ENCODE measurements around the gene POLE3. TPM values are rescaled to one million over a fixed set of nuclear protein-coding genes. Genes with fewer than 3 reads are reported as not detected.

POLE3 gene, protein sequence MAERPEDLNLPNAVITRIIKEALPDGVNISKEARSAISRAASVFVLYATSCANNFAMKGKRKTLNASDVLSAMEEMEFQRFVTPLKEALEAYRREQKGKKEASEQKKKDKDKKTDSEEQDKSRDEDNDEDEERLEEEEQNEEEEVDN
- 10 to 100 TPM; 47.2 to 59.1 (median 50.6) TPM for total RNA-seq
- 48.0 TPM for total RNA-seq (2013)
- 69.1 to 197 (median 88.9) reads per million in 29 experiments for total RNA-seq

DNA sequence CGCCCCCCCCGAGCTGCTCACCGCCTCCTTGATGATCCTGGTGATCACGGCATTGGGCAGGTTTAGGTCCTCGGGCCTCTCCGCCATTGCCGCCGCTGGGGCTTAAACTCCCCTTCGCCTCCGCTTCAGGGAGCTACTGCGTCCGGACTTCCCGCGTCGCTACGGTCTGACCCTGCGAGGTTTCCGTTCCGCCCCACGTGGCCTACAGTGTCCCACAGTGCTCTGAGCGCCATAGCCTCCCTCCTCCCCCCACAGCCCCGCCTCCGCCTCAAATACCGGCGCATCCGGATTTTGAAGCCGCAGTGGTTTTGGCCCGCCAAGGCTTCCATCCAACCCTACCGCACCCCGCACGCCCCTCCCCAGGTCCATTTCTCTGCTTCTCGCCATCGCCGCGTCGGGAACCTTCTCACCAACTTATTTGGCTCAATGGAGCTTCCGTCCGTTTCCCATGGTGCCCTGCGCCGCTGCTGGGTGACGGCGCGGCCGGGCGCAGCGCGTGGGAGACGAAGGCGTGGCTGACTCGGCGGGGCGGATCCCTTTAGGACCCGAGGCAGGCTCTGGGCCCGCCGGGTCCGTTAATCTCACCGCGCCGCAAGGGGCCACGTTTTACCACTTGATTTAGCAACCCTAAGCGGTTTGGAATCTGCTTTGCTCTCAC, at the start of gene POLE3, which contains the start of gene C9orf43:
TSS of gene POLE3 (minus strand) at position 469 of the 658 bp plus-strand sequence. CDS start at position 87, 382 bp downstream.
TSS of gene C9orf43 (plus strand) at position 541 of the 658 bp plus-strand sequence. CDS start 2,747 bp downstream, outside the sequence.
- ATAC-seq (replicated peaks in 1 of 4) = peak; percentile 89 to 95 (median 92)
- H3K27ac ChIP-seq (ENCODE audit: low read length) = peak within 1 kb of the TSS; percentile 93
- Mint-ChIP-seq H3K36me3 (peaks cover 19% of the 10 kb centered on the region), H3K9me3 (no peaks in the 10 kb centered on the region), H3K27ac (peak within 1 kb of the TSS; percentile 99 to 100), H3K27me3 (peaks cover 0 to 2% of the 10 kb centered on the region in 2 donors), H3K4me3 (peak within 1 kb of the TSS; percentile 97 to 99 (median 99)), H3K4me1 (peaks cover 33 to 37% (median 35%) of the 10 kb centered on the region in 3 donors)
- ChIA-PET CTCF (interaction anchor here in 1 of 2 donors (0.6 to 3.4 kb wide), 10 partner anchors 9 to 259 kb away, joined by 3 to 31 read pairs (median 4); partner anchors contain the start of genes ALAD, CDC26, FKBP15 and HDHD3), POLR2A (interaction anchor here (0.8 to 1.4 kb wide), 5 partner anchors 9 to 189 kb away, joined by 3 to 8 read pairs (median 5); partner anchors contain the start of genes ALAD (in 2 of the 2), FKBP15 (in 1 of the 2), HDHD3 (in 1 of the 2) and SLC31A1 (in 1 of the 2))
- WGBS (ENCODE audit: insufficient coverage) = under 1% methylated on average over 60 of the region's 61 CpGs
- no peaks in the 10 kb centered on the region for H3K9me3 ChIP-seq
- H3K4me3 ChIP-seq (ENCODE audit: control insufficient read depth in 1 of 2, extremely low read depth in 1 of 2, low read length in 1 of 2) = peak within 1 kb of the TSS; percentile 62 to 77
- H3K36me3 ChIP-seq (ENCODE audit: control insufficient read depth in 2 of 2, extremely low read depth in 1 of 2, insufficient read depth in 1 of 2, low read length in 1 of 2) = peaks cover 0 to 16% of the 10 kb centered on the region in 2 donors
- H3K27me3 ChIP-seq (replicated peaks in 1 of 2; ENCODE audit: control insufficient read depth in 2 of 2, extremely low read depth in 1 of 2, insufficient read depth in 2 of 2, low read length in 1 of 2) = no peaks in the 10 kb centered on the region
- H3K4me1 ChIP-seq (ENCODE audit: control insufficient read depth in 1 of 2, extremely low read depth in 1 of 2, insufficient read depth in 2 of 2, low read length in 2 of 2) = peaks cover 7 to 24% of the 10 kb centered on the region in 2 experiments
- peak; percentile 87 to 97 (median 93) for DNase-seq

DNA sequence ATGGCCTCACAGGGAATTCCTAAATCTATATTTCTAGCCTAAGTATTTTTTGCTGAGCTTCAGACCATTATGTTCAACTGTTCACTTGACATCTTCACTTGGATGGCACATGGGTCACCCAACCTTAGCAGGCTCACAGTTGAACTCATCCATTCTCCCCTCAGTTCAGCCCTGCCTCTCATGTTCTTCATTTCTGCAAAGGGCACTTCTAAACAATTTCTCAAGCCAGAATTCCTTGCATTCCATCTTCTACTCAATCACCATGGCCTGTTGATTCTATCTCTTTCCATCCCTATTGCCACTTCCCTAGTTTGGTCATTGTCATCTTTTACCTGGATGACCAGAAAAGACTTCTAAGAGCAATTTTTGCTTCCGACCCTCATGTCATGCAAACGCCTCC, 45.8 kb upstream of the POLE3 start:
- Mint-ChIP-seq H3K36me3 (no peaks in the 10 kb centered on the region), H3K27ac (no peak overlapping the region), H3K9me3 (no peaks in the 10 kb centered on the region), H3K4me1 (no peaks in the 10 kb centered on the region), H3K27me3 (no peaks in the 10 kb centered on the region), H3K4me3 (no peak overlapping the region)
- Histone ChIP-seq H3K4me1 (ENCODE audit: control insufficient read depth in 1 of 2, extremely low read depth in 1 of 2, insufficient read depth in 2 of 2, low read length in 2 of 2) (no peaks in the 10 kb centered on the region), H3K27ac (ENCODE audit: low read length) (no peak overlapping the region), H3K36me3 (ENCODE audit: control insufficient read depth in 2 of 2, extremely low read depth in 1 of 2, insufficient read depth in 1 of 2, low read length in 1 of 2) (no peaks in the 10 kb centered on the region), H3K4me3 (ENCODE audit: control insufficient read depth in 1 of 2, extremely low read depth in 1 of 2, low read length in 1 of 2) (no peak overlapping the region), H3K27me3 (replicated peaks in 1 of 2; ENCODE audit: control insufficient read depth in 2 of 2, extremely low read depth in 1 of 2, insufficient read depth in 2 of 2, low read length in 1 of 2) (no peaks in the 10 kb centered on the region), H3K9me3 (no peaks in the 10 kb centered on the region)
- ChIA-PET POLR2A (interaction anchor here in 1 of 2 donors (0.5 kb wide), 1 partner anchor 63 kb away, joined by 3 read pairs; no protein-coding TSS in a partner anchor), CTCF (no interaction called here)
- WGBS (ENCODE audit: insufficient coverage) = no CpG with 5 or more reads among the region's 2 CpGs
- DNase-seq (no peak), ATAC-seq (replicated peaks in 1 of 4) (no peak)

- H3K9me3 Mint-ChIP-seq = no peaks in the 10 kb centered on the region
- ATAC-seq (replicated peaks in 1 of 4) (no peak), DNase-seq (no peak)
- no peaks in the 10 kb centered on the region for H3K27me3 Mint-ChIP-seq
- H3K36me3 ChIP-seq (ENCODE audit: control insufficient read depth in 2 of 2, extremely low read depth in 1 of 2, insufficient read depth in 1 of 2, low read length in 1 of 2) = no peaks in the 10 kb centered on the region
- no peak overlapping the region for H3K4me3 ChIP-seq (ENCODE audit: control insufficient read depth in 1 of 2, extremely low read depth in 1 of 2, low read length in 1 of 2)
- no peak overlapping the region for H3K27ac Mint-ChIP-seq
- no peaks in the 10 kb centered on the region for H3K36me3 Mint-ChIP-seq
- H3K4me1 Mint-ChIP-seq = no peaks in the 10 kb centered on the region
- whole genome bisulfite sequencing (ENCODE audit: insufficient coverage) = no CpG with 5 or more reads among the region's 5 CpGs
- no peak overlapping the region for H3K27ac ChIP-seq (ENCODE audit: low read length)
- ChIA-PET POLR2A (interaction anchor here in 1 of 2 donors (0.8 to 1.0 kb wide), 2 partner anchors 56 to 127 kb away, joined by 3 read pairs; no protein-coding TSS in a partner anchor), CTCF (interaction anchor here (0.6 to 1.2 kb wide), 5 partner anchors 15 to 213 kb away, joined by 3 to 6 read pairs (median 3); no protein-coding TSS in a partner anchor)
- no peaks in the 10 kb centered on the region for H3K9me3 ChIP-seq
- H3K27me3 ChIP-seq (replicated peaks in 1 of 2; ENCODE audit: control insufficient read depth in 2 of 2, extremely low read depth in 1 of 2, insufficient read depth in 2 of 2, low read length in 1 of 2) = no peaks in the 10 kb centered on the region
- no peak overlapping the region for H3K4me3 Mint-ChIP-seq
- no peaks in the 10 kb centered on the region for H3K4me1 ChIP-seq (ENCODE audit: control insufficient read depth in 1 of 2, extremely low read depth in 1 of 2, insufficient read depth in 2 of 2, low read length in 2 of 2)
These were observed 44.7 kb upstream of the POLE3 start for GRCh38 chr9:113454914-113455761.

GRCh38 chr9:113452113-113452605, 41.7 kb upstream of the POLE3 start:
- H3K9me3 Mint-ChIP-seq = no peaks in the 10 kb centered on the region
- no CpG with 5 or more reads among the region's 4 CpGs for WGBS (ENCODE audit: insufficient coverage)
- no peaks in the 10 kb centered on the region for H3K27me3 Mint-ChIP-seq

DNA sequence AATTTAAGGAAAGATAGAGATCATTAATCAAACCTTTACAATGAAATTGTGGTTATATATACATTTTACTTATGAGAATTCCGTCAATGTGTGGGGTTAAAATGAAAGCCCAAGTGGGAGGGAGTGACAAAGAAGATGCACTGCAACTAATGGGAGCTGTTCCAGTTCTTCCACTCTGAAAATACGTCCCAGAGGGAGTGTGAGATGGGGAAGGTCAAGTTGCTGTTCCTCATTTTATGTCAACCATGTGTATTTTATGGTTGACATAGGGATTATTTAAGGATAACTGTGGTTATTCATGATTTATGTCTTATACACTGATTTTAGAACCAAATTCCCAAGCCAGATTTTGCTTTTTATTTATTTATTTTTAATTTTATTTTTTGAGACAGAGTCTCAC, 38.9 kb upstream of the POLE3 start:
- Mint-ChIP-seq H3K4me1 (peaks cover 0 to 5% (median 2%) of the 10 kb centered on the region in 3 donors), H3K27ac (no peak overlapping the region), H3K27me3 (no peaks in the 10 kb centered on the region), H3K4me3 (no peak overlapping the region), H3K9me3 (no peaks in the 10 kb centered on the region), H3K36me3 (no peaks in the 10 kb centered on the region)
- DNase-seq = no peak
- no peak for ATAC-seq (replicated peaks in 1 of 4)
- peaks cover 0 to 3% of the 10 kb centered on the region in 2 experiments for H3K27me3 ChIP-seq (replicated peaks in 1 of 2; ENCODE audit: control insufficient read depth in 2 of 2, extremely low read depth in 1 of 2, insufficient read depth in 2 of 2, low read length in 1 of 2)
- H3K36me3 ChIP-seq (ENCODE audit: control insufficient read depth in 2 of 2, extremely low read depth in 1 of 2, insufficient read depth in 1 of 2, low read length in 1 of 2) = no peaks in the 10 kb centered on the region
- H3K4me1 ChIP-seq (ENCODE audit: control insufficient read depth in 1 of 2, extremely low read depth in 1 of 2, insufficient read depth in 2 of 2, low read length in 2 of 2) = no peaks in the 10 kb centered on the region
- CTCF ChIA-PET = no interaction called here
- H3K9me3 ChIP-seq = no peaks in the 10 kb centered on the region
- 83% methylated on average over 1 of the region's 2 CpGs for WGBS (ENCODE audit: insufficient coverage)
- H3K27ac ChIP-seq (ENCODE audit: low read length) = no peak overlapping the region
- no peak overlapping the region for H3K4me3 ChIP-seq (ENCODE audit: control insufficient read depth in 1 of 2, extremely low read depth in 1 of 2, low read length in 1 of 2)
- POLR2A ChIA-PET = interaction anchor here (0.6 kb wide), 2 partner anchors 12 to 56 kb away, joined by 3 read pairs; no protein-coding TSS in a partner anchor

More at GRCh38 chr9:113452113-113452605, 41.7 kb upstream of the POLE3 start:
- Histone ChIP-seq H3K9me3 (no peaks in the 10 kb centered on the region), H3K27me3 (replicated peaks in 1 of 2; ENCODE audit: control insufficient read depth in 2 of 2, extremely low read depth in 1 of 2, insufficient read depth in 2 of 2, low read length in 1 of 2) (no peaks in the 10 kb centered on the region), H3K27ac (ENCODE audit: low read length) (no peak overlapping the region), H3K4me1 (ENCODE audit: control insufficient read depth in 1 of 2, extremely low read depth in 1 of 2, insufficient read depth in 2 of 2, low read length in 2 of 2) (no peaks in the 10 kb centered on the region), H3K4me3 (ENCODE audit: control insufficient read depth in 1 of 2, extremely low read depth in 1 of 2, low read length in 1 of 2) (no peak overlapping the region), H3K36me3 (ENCODE audit: control insufficient read depth in 2 of 2, extremely low read depth in 1 of 2, insufficient read depth in 1 of 2, low read length in 1 of 2) (no peaks in the 10 kb centered on the region)
- no peak for DNase-seq
- H3K27ac Mint-ChIP-seq = no peak overlapping the region
- ChIA-PET POLR2A (no interaction called here), CTCF (interaction anchor here (0.6 to 1.2 kb wide), 3 partner anchors 52 to 200 kb away, joined by 3 read pairs; no protein-coding TSS in a partner anchor)
- no peak for ATAC-seq (replicated peaks in 1 of 4)
- no peaks in the 10 kb centered on the region for H3K36me3 Mint-ChIP-seq
- no peak overlapping the region for H3K4me3 Mint-ChIP-seq
- H3K4me1 Mint-ChIP-seq = no peaks in the 10 kb centered on the region

All from T-cell (primary cell).